T-helper 1 cell treated with Interleukin-12 subunit alpha and Interleukin-12 subunit beta and Interleukin-4 antibody, amounts not matched to agents 30 ng/mL and 1 ng/mL, for 36 hours (primary cell): ENCODE measurements around the gene PRPF6. TPM values are rescaled to one million over a fixed set of nuclear protein-coding genes. Genes with fewer than 3 reads are reported as not detected.

Source experiments
- total RNA-seq: library from RNA; stranded (reverse); gene quantifications from 2 replicates; pipeline ENCODE4 v1.2.3, GENCODE V29; 2022

Gene PRPF6
- total RNA-seq, 1 donor from 2014 or later: 85.6 TPM

Other genes with a start within 250 kb of the PRPF6 start
- 73.8 and 77.7 TPM in 2 replicates for gene LIME1, start 244.5 kb upstream of the PRPF6 start, total RNA-seq
- gene SLC2A4RG, start 241.4 kb upstream of the PRPF6 start, total RNA-seq: 66.1 and 70.4 TPM in 2 replicates
- 0.54 and 0.61 TPM in 2 replicates for gene ZBTB46, start 149.9 kb upstream of the PRPF6 start, total RNA-seq
- gene ABHD16B, start 119.6 kb upstream of the PRPF6 start, total RNA-seq: not detected in 2 replicates
- 53.8 and 53.9 TPM in 2 replicates for gene TPD52L2, start 115.9 kb upstream of the PRPF6 start, total RNA-seq
- 58.3 and 58.4 TPM in 2 replicates for gene DNAJC5, start 86.0 kb upstream of the PRPF6 start, total RNA-seq
- gene UCKL1, start 24.7 kb upstream of the PRPF6 start, total RNA-seq: 43.0 and 45.5 TPM in 2 replicates
- 29.0 and 29.5 TPM in 2 replicates for gene ZNF512B, start 11.2 kb upstream of the PRPF6 start, total RNA-seq
- gene SAMD10, start 1.5 kb upstream of the PRPF6 start, total RNA-seq: 44.0 and 45.4 TPM in 2 replicates
- gene C20orf204, start 55.0 kb downstream of the PRPF6 start, total RNA-seq: 14.7 and 15.5 TPM in 2 replicates
- 1.8 and 2.2 TPM in 2 replicates for gene SOX18, start 68.5 kb downstream of the PRPF6 start, total RNA-seq
- 47.4 and 48.2 TPM in 2 replicates for gene TCEA2, start 82.1 kb downstream of the PRPF6 start, total RNA-seq
- 99.2 and 101 TPM in 2 replicates for gene RGS19, start 98.4 kb downstream of the PRPF6 start, total RNA-seq
- gene OPRL1, start 99.0 kb downstream of the PRPF6 start, total RNA-seq: 0.61 and 0.64 TPM in 2 replicates
- not detected in 2 replicates for gene LKAAEAR1, start 103.3 kb downstream of the PRPF6 start, total RNA-seq
- not detected in 2 replicates for gene NPBWR2, start 126.4 kb downstream of the PRPF6 start, total RNA-seq
- not detected in 2 replicates for gene MYT1, start 183.3 kb downstream of the PRPF6 start, total RNA-seq